ENCODE data around the gene CTSC. TPM values are rescaled to one million over a fixed set of nuclear protein-coding genes. Genes with fewer than 3 reads are reported as not detected.

CTSC gene
- total and polyA plus RNA-seq, 11 donors: 8.9 to 289 (median 19.2) TPM

GRCh38 chr11:88297863-88298262, 39.7 kb downstream of the CTSC start:
- ATAC-seq: no peak
- TF ChIP-seq CTCF (IDR thresholded peaks at IDR 0.05): no peak

GRCh38 chr11:88297421-88297820, 40.1 kb downstream of the CTSC start:
- no peak overlapping the region for H3K4me3 ChIP-seq
- intact Hi-C loops (cut with DNase I): no loop called here
- H3K36me3 ChIP-seq: peaks cover 0 to 72% (median 0%) of the 10 kb centered on the region in 9 donors
- no peak overlapping the region for H3K27ac ChIP-seq
- no peak for DNase-seq
- H3K9me3 ChIP-seq: no peaks in the 10 kb centered on the region
- ATAC-seq: no peak
- TF ChIP-seq POLR2A (IDR thresholded peaks at IDR 0.05): no peak
- TF ChIP-seq CTCF (IDR thresholded peaks at IDR 0.05): no peak
- peaks cover 0 to 13% (median 0%) of the 10 kb centered on the region in 12 donors for H3K4me1 ChIP-seq
- 55 to 66% (median 61%) methylated on average over 2 of the region's 2 CpGs for WGBS, 4 donors
- no peaks in the 10 kb centered on the region for H3K27me3 ChIP-seq

More at GRCh38 chr11:88297863-88298262, 39.7 kb downstream of the CTSC start:
- H3K4me1 ChIP-seq: peaks cover 0 to 9% (median 0%) of the 10 kb centered on the region in 12 donors
- WGBS, 4 donors: 44 to 61% (median 52%) methylated on average over 2 of the region's 2 CpGs
- no peak overlapping the region for H3K4me3 ChIP-seq
- intact Hi-C loops (cut with DNase I): no loop called here
- H3K36me3 ChIP-seq: peaks cover 0 to 70% (median 0%) of the 10 kb centered on the region in 9 donors
- H3K27ac ChIP-seq: no peak overlapping the region
- H3K9me3 ChIP-seq: no peaks in the 10 kb centered on the region
- no peaks in the 10 kb centered on the region for H3K27me3 ChIP-seq
- no peak for DNase-seq

- Histone ChIP-seq H3K9me3 (no peaks in the 10 kb centered on the region), H3K4me3 (no peak overlapping the region), H3K27ac (no peak overlapping the region), H3K36me3 (peaks cover 0 to 73% (median 0%) of the 10 kb centered on the region in 9 donors), H3K4me1 (peaks cover 0 to 17% (median 0%) of the 10 kb centered on the region in 12 donors), H3K27me3 (no peaks in the 10 kb centered on the region)
- ATAC-seq (no peak), DNase-seq (no peak)
- 89 to 95% (median 93%) methylated on average over 3 of the region's 3 CpGs for WGBS, 4 donors
- no peak for TF ChIP-seq CTCF (IDR thresholded peaks at IDR 0.05)
- no peak for TF ChIP-seq POLR2A (IDR thresholded peaks at IDR 0.05)
- intact Hi-C loops (cut with DNase I): no loop called here
Measured at GRCh38 chr11:88295028-88295427, 42.5 kb downstream of the CTSC start.

GRCh38 chr11:88293931-88294330, 43.6 kb downstream of the CTSC start:
- Histone ChIP-seq H3K4me3 (no peak overlapping the region), H3K27ac (no peak overlapping the region), H3K4me1 (peaks cover 0 to 17% (median 0%) of the 10 kb centered on the region in 12 donors), H3K36me3 (peaks cover 0 to 64% (median 0%) of the 10 kb centered on the region in 9 donors), H3K27me3 (no peaks in the 10 kb centered on the region), H3K9me3 (no peaks in the 10 kb centered on the region)
- ATAC-seq (peak in 1 of 4 donors; percentile 49), DNase-seq (peak in 1 of 5 donors; percentile 23)
- intact Hi-C loops (cut with DNase I): no loop called here
- WGBS, 4 donors: 91 to 100% (median 96%) methylated on average over 3 of the region's 3 CpGs
- TF ChIP-seq CTCF (IDR thresholded peaks at IDR 0.05) (no peak), POLR2A (IDR thresholded peaks at IDR 0.05) (no peak)
